NCI-H82 treated with DMSO at 0.1 percent for 48 hours (cell line): ENCODE measurements around the gene ITGBL1.

Experiments used
- DNase-seq: peaks from one replicate; lab custom pipeline; 2025; ENCODE audit not compliant: unreplicated experiment; lab: John Stamatoyannopoulos, UW

Gene ITGBL1

DNA sequence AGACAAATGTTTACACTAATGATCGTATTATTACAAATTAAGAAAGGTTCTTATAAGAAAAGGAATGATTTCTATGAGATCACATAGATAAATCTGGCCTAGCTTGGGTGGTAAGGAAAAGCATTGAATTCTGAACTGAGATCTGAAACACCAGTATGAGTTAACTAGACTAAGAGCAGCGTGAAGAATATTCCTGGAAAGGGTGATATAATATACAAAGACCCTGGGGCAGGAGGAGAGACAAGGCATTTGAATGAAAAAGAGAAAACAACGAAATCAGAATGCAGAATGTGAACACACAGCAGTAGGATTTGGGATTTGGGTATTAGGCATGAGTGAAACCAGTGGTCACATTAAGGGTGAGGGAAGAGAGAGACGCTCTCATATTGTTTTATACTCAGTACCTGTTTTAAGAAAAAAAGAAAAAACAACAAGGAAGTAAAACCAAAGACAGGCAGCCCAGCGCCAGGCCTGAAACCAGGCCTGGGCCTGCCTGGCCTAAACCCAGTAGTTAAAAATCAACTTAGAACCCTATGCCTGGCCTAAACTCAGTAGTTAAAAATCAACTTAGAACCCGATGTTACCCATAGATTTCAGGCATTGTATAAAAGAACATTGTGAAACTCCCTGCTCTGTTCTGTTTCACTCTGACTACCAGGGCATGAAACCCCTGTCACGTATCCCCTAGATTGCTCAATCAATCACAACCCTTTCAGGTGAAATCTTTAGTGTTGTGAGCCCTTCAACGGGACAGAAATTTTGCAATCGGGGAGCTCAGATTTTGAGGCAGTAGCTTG, 287.1 kb downstream of the ITGBL1 start:
- no peak for DNase-seq

DNA sequence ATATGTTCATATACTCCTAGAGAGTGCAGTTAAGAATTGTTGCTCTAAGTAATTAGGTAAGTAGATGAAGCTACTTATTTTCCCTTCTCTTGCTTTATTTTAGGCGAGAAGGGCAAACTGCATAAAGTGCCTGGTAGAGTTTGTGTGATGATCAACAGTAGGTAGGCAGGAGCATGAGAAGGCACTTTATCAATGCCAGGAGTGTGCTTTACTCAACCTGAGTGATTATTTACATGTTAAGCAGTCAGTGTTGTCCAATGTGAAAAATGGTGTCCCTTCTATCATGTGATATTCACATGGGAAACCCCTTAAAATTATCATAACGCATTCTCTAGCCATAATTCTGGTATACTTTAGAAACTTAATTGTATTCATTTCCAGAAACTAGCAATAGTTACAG, 294.0 kb downstream of the ITGBL1 start:
- no peak for DNase-seq

DNA sequence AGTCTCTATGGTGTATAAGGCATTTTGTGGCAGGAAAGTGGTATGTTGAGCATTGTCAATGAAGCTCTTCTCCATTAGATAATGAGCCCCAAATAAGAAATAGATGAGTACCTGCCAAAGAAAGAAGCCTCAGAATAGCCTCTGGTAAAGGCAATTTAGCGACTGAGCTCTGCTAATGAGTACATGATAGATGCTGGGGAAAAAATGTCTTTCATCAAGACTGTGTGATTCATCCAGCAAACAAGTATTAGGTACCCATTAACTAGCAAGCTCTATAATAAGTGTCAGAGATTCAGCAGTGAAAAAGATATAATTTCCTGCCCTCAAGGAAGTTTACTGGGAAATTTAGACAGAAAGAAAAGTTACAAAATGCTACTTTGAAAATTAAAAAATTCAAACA, 294.6 kb downstream of the ITGBL1 start:
- no peak for DNase-seq

DNA sequence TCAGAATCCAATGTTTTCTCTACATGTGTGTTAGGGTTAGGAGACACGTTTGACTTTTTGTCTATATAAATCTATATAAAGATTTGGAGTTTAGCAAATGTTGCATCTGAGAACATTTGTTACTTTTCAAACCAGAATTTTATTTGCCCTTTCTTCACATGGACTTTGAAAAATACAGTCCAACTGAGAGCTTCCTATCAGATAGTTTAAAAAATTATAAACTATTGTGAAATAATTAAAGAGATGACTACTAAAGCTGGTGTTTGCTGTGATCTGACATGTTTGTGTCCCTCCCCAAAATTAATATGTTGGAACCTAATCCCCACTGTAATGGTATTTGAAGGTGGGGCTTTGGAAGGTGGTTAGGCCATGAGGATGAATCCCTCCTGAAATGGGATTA, 297.1 kb downstream of the ITGBL1 start:
- DNase-seq = no peak

DNA sequence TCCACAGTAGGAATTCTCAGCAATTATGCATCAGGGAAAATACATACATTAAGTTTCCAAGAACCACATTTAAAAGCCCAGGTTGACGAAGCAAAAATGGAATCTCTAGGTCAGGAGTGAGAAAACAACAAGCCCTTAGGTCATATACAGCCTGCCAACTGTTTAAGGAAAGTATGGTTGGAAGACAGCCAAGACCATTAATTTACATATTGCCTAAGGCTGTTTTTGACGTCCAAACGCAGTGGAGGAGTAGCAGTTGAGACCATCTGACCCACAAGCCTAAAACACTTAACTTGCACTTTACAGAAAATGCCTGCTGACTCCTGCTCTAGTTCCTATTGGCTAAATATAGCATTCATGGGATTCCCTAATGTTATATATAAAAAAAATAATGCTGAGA, 299.0 kb downstream of the ITGBL1 start:
- DNase-seq = peak; percentile 47

DNA sequence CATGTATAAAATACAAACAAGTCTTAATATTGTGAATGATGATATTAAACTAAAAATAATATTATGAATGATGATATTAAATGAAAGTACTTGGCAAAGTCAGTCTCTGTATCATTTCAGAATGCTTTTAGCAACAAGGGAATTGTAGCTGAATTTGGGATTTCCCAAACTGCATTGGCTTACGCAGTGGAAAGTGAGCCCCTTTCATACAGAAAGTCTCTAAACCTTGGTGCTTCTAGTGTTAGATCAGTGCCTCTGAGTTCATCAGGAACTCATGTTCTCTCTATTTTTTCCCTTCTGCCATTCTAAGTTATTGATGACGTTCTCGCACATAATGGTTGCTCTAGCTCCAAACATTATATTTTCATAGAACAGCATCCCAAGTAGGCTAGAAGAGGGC, 300.0 kb downstream of the ITGBL1 start:
- DNase-seq = no peak

DNA sequence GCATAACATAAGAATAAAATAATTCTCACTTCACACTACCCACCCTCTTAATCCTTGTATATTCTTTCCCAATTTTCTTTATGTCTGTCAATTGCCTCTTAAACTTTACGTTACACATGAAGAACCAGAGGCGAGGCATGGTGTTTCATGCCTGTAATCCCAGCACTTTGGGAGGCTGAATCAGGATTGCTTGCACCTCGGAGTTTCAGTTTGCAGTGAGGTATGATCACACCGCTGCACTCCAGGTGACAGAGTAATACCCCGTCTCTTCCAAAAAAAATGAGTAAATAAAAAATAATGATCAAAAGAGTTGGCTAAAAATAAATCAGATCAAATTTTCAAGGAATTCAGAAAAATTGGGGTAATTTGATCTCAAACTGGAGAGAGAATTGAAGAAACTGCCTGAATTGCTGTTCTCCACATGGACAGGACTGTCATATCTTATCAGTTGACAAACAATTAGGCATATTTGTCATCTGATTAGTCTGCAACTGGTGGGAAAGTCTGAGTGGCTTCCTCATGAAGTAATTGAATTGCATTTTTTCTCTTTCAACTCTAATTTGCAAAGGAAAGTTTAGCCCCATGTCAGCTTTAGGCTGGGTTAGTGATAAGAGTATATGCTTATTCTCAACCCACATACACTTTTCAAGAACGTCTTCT, 302.9 kb downstream of the ITGBL1 start:
- DNase-seq = no peak

DNA sequence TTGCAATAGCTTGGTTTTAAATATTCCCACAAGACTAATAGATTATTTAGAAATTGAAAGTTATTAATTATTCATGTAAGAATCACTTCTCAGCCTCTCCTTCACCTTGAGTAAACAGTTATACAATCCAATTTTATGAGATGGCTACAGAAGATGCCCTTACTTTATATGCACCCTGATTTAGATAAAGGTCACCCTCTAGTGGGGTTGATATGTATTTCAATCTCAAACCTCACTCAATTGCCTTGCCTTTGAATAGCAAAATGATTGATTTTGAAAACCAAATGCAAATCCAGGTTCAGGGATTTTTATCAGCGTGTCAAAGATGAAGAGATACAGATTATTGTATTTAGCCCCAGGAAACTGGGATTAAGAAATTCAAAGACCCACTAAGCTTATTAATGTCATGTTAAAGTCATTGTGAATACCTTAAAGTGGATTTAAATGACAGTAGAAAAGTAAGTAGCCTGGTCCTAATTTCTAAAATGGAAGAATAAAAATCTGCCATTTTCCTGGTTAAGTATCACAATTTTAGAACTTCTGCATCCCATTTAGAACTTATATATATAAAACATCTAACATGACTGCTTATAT, 305.1 kb downstream of the ITGBL1 start:
- peak; percentile 83 for DNase-seq

DNA sequence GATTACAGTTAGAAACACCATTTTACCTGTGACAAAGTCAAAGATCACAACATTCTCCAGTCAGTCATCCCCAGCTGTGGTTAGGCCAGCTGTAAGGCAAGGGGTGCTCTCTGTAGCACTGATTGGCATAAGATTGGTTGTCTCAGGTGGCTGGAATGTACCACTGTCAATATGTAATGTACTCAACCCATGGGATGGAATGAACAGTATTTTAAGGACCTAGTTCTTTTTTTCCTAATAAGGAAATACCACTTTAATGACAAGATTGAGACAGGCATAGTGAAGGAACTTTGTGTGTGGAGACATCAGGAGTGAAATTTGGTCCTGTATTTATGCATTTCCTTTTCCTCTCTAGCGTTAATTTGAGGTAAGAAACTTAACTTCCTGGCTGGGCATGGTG, 310.7 kb downstream of the ITGBL1 start:
- no peak for DNase-seq
